ENCODE measurements around the gene MANF.
"Not testable (repeated sequence)": the region's sequence is repeated elsewhere in the genome, so short reads cannot be mapped to it uniquely, and the experiment has no call there.

Gene MANF

GRCh38 chr3:51373658-51374421 is 11.3 kb upstream of the MANF start:
- DNase-seq = no peak

DNA sequence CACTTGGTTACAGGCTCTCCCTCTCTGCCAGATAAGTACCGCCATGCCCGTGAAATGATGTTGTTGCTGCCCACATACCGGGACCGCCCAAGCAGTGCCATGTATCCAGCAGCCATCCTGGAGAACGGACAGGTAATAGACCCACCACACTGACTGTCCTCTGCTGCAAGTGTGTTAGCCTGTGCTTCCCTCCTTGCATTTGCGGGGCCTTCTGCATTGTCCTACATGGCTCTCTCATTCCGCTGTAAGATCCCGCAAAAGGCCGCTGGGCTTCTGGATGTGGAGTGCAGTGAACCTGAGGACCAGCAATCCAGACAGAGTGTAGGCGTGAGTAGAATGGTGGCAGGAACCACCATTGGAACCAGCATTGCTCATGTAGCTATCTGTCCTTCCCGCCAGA is 10.6 kb upstream of the MANF start:
- no peak for DNase-seq

GRCh38 chr3:51375136-51375535 is 10.0 kb upstream of the MANF start:
- no peak for DNase-seq

GRCh38 chr3:51375571-51375970 is 9.5 kb upstream of the MANF start:
- no peak for DNase-seq

GRCh38 chr3:51378065-51378464 is 7.0 kb upstream of the MANF start:
- no peak for DNase-seq

- no peak for DNase-seq
Measured at GRCh38 chr3:51378726-51379125, 6.4 kb upstream of the MANF start.

DNA sequence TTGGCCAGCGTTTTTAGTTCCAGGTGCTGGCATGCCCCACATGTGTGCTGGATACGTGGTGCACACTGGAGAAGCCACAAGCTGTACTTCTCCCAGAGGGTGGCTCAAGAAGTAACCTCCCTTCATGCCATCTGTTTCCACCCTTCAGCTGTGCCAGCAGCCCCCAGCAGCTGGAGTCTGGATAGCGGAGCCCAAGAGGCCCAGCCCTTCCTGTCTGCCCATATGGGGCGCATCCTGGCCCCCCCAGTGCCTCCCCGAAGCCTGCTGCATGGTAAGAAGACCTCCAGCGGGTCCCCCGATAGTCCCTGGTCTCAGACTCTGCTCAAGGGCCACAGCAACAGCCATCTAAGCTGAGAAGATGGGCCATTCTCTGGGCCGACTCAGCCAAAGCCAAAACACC is 5.8 kb upstream of the MANF start:
- no peak for DNase-seq

DNA sequence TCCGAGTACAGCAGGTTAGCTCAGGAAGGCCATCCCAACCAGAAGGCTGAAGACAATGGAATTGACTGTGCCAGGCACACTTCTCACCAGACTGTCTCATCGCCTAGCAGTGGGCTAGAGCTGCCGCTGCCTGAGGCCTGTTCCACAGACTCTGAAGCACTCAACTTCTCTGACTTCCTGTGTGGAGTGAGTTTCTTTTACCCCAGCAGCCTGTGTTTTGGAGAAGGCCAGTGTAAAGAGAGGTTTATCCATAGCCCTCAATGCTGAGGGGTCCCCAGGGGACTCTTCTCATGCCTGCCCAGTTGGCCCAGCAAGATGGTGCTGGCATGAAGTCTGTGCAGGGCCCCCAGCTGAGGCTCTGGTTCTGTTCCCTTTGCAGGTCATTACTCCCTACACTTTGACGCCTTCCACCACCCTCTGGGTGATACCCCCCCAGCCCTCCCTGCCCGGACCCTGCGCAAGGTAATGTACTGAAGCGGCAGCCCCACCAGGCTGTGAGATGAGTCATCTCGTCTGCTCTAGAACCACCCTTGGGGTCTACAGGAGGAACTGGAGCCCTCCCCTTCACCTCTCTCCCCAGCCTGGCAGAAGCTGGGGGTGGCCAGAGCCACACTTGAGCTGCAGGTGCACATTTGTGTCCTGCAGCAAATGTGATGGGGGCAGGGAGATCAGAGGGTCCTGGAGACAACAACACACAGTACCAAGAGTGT is 5.2 kb upstream of the MANF start:
- no peak for DNase-seq

DNA sequence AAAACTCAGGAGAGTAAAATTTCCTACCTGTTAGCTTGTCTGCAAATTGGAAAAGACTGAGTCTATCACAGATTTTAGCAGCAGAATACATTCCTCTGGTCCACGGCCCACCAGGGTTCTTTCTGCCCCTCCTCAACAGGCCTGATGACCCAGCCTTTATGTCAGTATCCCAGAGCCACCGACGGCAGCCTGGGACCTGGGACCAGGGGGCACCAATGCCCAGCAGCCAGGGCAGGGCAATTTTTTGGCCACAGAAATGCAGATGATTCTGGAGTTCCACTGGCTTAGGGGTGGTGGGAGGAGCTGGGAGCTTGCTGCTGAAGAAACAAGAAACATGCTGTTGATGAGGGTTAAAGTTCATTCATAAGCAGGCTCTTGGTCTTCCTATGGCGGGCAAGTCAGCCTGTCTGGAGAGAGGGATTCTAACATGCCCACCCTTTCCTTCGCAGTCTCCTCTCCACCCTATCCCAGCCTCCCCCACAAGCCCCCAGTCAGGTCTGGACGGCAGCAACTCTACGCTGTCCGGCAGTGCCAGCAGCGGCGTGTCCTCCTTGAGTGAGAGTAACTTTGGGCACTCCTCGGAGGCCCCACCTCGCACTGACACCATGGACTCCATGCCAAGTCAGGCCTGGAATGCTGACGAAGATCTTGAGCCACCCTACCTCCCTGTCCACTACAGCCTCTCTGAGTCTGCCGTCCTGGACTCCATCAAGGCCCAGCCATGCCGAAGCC is 4.3 kb upstream of the MANF start:
- DNase-seq = no peak

- DNase-seq = no peak
Measured at GRCh38 chr3:51381333-51381705, 3.8 kb upstream of the MANF start.

DNA sequence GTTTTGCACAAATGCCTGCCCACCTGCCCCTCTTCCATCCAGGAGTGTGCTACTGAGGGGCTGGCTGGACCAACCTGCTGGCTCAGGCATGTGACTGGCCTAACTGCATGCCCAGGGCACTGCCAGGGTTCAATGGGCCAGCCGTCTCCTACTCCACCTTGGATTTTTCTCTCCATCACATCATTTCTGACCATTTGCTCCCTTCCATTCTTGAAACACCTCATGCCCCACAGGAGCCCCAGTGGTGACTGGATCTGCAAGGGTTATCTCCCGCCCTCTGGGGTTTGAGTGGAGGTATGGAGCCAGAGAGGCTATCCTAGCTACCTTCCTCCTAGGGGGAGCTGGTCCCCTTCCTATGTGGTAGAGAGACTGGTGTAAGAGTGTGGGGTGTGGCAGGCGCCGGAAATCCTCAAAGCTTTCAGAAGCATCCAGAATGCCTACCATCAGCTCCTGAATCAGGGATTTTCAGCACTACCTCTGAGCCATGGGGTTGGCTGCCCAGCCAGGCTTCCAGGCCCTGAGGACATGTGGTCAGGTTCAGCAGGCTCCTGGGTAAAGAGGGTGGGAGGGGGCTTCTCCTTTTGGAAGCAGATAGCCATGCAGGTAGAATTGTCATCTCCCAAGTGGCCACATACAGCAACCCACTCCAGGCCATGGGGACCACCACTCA is 2.9 kb upstream of the MANF start:
- DNase-seq = no peak

DNA sequence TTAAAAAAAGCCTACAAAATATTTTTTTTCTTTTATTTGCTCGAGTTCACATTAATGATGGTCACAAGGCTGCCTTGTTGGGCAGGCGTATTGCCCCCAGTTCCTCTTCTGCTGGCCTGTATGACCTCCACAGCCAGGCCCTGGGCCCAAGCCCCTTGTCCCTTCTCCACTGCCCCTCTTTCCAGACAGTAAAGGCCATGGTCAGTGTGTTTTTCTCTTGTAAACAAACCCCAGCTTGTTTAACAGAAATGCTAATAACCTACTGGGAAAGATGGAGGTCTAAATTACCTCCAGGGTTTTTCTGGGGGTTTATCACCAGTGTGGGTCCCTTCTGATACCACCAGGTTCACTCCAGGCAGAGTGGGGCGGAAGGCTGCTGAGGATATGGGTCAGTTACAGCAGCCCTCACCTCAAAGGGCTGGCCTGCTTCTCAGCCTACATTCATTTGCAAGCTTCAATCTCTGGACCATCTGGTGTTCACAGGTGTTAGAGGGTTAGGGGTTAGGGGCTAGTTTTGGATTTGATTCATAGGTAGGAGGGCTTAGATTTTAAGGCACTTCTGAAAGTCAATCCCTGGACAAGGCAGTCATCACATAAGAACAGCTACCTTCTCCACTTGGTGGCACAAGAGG is 2.0 kb upstream of the MANF start:
- no peak for DNase-seq

GRCh38 chr3:51384055-51384725 is 901 bp upstream of the MANF start:
- DNase-seq = no peak

- no peak for DNase-seq
Measured at GRCh38 chr3:51385621-51386091, 565 bp downstream of the MANF start.

DNA sequence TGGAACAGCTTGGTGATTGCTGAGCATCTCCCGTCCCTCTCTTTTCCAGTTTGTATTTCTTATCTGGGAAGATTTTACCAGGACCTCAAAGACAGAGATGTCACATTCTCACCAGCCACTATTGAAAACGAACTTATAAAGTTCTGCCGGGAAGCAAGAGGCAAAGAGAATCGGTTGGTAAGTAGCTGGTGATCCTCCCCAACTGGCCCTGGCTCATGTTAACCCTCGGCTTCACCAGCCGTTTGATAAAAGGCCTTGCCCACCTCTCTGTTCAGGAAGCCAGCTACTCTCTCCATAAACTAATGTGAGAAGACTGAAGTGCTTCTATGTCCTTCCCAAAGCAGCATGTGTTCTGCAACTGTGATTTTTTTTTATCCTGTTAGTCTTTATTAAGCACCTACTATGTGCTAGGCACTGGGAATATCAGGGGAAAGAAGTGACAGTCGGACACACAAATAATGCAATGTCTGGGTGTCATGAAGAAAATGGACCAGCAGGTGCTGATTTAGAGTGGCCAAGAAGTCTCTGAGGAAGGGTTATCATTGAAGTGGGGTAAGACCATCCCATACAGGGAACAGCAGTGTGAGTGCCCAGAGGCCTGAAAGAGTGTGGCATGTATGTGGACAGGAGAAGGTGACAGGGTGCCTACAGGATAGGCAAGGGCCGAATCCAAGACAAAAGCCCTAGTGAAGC is 1.2 kb downstream of the MANF start:
- no peak for DNase-seq

- no peak for DNase-seq
Measured at GRCh38 chr3:51386852-51387229, 1.8 kb downstream of the MANF start.

DNA sequence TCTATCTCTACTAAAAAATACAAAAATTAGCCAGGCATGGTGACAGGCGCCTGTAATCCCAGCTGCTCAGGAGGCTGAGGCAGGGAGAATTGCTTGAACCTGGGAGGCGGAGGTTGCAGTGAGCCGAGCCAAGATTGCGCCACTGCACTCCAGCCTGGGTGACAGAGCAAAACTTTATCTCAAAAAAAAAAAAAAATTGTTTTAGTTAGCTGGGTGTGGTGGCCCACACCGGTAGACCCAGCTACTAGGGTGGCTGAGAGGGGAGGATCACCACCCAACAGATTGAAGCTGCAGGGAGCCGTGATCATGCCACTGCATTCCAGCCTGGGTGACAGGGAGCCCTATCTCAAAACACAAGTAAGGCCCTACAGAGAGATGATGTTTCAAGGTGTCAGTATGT is 2.2 kb downstream of the MANF start:
- DNase-seq = not testable (repeated sequence)

- DNase-seq = no peak
Measured at GRCh38 chr3:51388286-51389029, 3.4 kb downstream of the MANF start.

DNA sequence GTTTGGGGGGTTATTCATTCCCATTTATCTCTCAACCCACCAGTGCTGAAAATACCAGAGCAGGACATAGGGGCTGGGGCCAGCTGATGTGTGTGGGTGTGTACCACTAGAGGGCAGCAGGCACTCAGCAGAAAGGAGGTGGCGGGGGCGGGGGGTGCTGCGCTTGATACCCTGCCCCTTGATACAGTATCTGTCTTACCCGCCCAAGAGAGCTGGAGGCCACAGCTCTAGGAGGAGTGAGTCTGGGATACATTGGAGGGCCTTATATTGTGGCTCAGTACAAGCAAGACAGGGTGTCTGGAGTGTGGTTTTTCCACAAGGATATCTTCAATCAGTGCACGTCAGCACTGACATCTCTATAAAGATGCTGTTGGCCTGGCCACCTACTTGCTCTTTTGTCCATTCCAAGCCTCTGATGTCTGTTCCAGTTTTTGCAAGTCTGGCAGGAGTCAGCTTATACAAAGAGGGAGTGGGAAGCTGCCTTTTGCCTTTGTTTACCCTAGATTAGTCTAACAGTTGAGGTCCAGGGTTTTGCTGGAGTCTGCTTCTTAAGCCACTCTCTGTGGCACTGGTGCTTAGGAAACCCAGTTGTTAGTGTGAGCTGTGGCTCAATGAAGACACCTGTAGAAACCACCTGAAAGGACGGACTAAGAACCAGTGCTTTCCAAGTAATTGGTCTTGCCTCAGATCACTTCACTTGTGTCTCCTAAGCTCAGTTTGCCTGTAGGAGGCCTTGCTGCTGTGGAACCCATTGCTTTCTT is 4.5 kb downstream of the MANF start:
- DNase-seq = no peak

Data from activated CD4-positive, alpha-beta T cell treated with anti-CD3 and anti-CD28 coated beads for 1 hour (primary cell).